CMK (cell line): ENCODE measurements around the gene CCDC190.
A peak's percentile ranks its signal among the peaks of the same experiment; 100 is the strongest.
"Not testable (repeated sequence)": the region's sequence is repeated elsewhere in the genome, so short reads cannot be mapped to it uniquely, and the experiment has no call there.

ENCODE experiments used
- DNase-seq: peaks from one replicate; pipeline ENCODE4 v3.0.0-alpha.2; 2010; ENCODE audit warnings: low read depth

Gene CCDC190

GRCh38 chr1:162877412-162877811, 16.4 kb upstream of the CCDC190 start:
- no peak for DNase-seq

DNA sequence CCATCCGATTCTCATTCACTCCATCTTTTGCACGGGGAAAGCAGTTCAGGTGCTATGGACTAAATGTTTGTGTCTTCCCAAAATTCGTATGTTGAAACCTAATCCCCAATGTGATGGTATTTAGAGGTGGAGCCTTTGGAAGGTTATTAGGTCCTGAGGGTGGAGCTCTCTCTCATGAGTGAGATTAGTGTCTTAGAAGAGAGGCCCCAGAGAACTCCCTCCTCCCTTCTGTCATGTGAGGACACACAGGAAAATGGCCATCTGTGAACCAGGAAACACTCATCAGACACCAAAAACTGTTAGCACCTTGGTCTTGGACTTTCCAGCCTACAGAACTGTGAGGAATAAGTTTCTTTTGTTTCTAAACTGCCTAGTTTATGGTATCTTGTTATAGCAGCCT, 15.8 kb upstream of the CCDC190 start:
- no peak for DNase-seq

DNA sequence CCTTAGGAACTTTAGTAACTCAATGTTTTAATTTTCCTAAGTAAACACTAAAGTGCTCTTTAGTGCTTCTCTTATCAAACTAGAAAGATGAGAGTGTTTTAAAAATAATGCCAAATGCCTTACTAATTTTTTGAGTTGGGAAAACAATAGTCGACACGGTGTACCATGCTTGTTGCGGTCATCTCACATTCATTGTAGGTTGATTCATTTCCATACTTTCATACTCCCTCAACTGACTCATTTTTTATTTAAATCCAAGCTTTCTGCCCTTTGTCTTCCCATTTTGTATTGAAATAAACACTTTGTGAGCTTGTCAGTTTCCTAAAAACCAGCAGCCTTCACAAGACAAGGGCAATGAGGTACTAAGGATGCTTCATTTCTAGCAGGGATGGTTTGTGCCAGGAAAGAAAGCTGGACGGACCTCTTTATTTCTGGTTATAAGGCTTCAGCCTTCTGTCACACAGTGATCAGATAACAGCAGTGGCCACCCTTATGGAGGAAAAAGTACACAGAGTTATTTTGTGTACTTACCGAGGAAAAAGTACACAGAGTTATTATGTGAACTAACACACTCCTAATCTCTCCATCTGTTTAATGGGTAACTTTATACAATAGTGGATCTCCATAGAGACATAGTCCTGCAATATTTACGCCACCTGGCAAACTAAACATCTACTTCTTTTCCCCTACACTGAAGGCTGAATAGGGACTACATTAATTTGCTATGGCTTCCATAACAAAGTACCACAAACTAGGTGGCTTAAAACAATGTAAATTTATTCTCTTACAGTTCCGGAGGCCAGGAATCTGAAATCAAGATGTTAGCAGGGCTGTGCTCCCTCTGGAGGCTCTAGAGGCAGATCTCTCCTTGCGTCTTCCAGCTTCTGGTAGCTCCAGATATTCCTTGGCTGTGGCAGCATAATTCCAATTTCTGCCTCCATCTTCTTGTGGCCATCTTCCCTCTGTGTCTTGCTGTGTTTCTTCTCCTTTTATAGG, 13.0 kb upstream of the CCDC190 start:
- no peak for DNase-seq

DNA sequence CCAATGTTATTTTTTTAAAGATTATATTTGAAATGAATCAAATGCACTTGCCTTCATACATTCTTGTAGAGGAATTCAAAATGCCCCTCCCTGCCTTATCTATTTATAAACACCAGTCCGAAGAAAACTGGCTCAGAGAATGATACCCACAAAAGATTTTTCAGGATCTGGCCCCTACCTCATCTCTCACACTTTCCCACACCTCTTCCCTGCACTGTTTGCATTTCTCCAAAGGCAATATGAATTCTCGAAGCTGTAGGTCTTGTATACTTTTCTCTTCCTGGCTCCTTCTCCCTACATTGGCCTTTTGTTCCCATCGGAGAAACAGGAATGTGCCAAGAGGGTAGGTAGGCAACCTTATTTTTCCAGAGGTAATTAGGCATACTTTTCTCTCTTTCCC, 12.0 kb upstream of the CCDC190 start:
- no peak for DNase-seq

DNA sequence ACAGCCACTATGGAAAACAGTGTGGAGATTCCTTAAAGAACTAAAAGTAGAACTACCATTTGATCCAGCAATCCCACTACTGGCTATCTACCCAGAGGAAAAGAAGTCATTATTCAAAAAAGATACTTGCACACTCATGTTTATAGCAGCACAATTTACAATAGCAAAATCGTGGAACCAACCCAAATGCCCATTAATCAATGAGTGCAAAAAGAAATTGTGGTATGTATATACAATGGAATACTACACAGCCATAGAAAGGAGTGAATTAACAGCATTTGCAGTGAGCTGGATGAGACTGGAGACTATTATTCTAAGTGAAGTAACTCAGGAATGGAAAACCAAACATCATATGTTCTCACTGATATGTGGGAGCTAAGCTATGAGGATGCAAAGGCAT, 10.4 kb upstream of the CCDC190 start:
- DNase-seq, result not testable (repeated sequence)

GRCh38 chr1:162868972-162869371, 8.0 kb upstream of the CCDC190 start:
- no peak for DNase-seq

- no peak for DNase-seq
These were observed 650 bp upstream of the CCDC190 start for GRCh38 chr1:162861625-162862024.

GRCh38 chr1:162859191-162859590, 1.8 kb downstream of the CCDC190 start:
- DNase-seq, result no peak

DNA sequence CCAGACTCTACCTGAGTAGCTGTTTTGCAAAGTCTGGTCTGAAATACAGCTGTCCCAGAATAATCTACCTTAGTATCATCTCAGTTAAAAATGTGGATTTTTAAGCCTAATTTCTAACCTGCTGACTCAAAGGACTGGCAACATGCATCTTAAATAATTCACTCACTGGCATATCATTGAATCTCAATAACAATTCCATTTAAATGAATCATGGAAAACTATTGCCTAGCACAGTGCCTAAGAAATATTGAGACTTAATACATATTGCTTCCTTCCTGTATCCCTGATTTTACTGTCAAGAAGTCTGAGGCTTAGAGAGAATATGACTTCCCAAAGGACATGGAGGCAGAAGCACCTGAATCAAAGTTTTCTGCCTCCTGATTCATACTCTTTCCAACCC, 3.1 kb downstream of the CCDC190 start:
- no peak for DNase-seq

GRCh38 chr1:162856260-162856659, 4.7 kb downstream of the CCDC190 start:
- no peak for DNase-seq

GRCh38 chr1:162855461-162856150, 5.4 kb downstream of the CCDC190 start:
- no peak for DNase-seq

DNA sequence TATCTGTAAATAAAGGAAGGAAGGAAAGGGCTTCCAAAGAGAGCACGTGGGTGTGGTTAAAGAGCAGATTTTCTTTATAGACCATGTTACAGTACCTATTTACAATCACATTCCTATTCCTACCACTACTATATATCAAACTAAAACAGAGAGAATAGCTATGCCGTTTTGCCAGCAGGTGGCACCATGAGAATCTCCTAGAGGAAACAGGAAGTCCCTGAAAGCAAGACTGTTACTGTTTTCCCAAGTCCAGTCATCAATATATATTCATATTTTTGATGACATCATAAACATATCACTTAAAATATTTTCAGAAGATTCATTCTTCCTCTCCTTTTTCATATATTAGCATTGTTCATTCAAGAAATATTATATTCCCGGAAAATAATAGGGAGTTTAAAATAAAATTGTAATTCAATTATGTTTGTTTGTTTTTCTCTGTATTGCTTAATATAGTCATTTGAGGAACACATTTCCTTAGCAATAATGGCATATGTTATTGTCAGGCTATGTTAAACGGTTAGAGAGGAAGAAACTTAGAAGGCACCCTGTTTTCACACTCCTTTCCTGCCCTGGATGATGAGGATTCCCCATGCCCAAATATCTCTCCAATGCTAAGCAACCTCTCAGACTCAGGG, 6.6 kb downstream of the CCDC190 start:
- peak; percentile 46 for DNase-seq

DNA sequence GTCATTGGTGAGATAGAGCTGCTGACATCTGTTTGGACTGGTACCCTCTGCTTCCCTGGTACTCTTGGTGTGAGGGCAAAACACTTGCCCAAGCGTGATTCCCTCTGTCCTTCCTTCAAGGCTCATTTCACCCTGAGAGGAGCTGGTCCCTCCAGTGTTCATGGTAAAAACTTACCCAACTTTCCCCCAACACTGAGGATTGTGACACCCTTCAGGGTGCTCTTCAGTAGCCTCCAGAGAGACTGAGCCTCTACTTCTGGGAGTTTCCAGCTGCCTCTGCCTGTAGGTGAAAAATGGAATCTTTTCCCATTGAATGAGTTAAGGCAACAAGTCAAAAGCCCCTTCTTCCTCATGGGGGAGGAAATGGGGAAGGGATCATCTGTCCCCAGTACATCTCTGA, 9.6 kb downstream of the CCDC190 start:
- no peak for DNase-seq

DNA sequence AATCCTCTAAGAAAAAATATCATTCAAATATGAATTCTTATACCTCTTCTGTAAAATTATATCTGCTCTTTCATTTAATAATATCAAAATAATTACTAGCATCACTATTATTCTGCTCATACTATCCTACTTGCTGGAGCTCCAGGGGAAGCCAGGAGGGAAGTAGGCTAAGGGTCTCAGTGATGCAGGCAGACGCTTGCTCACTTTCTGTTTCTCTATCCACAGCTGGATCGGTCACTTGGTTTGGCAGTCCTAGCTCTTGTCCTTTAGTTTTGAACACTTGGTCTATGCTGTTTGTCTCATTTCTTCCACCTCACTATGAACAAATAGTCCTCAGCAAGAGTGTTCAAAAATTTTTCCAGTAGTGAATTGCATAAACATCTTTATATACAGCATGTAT, 11.3 kb downstream of the CCDC190 start:
- no peak for DNase-seq

DNA sequence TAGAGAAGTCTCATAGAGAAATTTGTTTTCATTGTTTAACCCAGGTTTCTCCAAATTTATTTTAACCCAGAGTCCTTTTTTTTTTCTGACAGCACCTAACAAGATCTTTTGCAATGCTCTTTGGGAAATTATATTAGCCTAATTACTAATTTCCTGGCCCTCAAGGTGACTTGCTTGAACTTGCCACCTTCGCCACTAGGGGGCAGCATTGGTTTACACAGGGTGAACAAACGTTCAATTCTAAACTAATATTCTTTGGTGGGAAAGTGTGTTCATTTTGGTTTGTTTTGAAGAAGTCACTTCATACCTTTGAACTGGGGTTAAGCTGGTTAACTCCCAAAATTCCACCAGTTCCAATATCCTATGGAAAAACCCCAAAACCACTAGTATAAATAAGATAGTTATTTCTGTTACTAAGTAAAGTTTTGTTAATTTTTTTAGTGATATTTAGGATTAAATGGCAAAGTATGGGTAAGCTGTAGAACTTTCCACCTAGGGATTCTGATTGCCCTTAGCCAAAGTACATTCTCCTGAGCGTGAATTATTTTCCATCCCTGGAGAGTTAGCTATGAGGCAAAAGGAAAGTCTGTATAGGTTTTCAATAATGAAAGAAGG, 13.0 kb downstream of the CCDC190 start:
- peak; percentile 71 for DNase-seq

DNA sequence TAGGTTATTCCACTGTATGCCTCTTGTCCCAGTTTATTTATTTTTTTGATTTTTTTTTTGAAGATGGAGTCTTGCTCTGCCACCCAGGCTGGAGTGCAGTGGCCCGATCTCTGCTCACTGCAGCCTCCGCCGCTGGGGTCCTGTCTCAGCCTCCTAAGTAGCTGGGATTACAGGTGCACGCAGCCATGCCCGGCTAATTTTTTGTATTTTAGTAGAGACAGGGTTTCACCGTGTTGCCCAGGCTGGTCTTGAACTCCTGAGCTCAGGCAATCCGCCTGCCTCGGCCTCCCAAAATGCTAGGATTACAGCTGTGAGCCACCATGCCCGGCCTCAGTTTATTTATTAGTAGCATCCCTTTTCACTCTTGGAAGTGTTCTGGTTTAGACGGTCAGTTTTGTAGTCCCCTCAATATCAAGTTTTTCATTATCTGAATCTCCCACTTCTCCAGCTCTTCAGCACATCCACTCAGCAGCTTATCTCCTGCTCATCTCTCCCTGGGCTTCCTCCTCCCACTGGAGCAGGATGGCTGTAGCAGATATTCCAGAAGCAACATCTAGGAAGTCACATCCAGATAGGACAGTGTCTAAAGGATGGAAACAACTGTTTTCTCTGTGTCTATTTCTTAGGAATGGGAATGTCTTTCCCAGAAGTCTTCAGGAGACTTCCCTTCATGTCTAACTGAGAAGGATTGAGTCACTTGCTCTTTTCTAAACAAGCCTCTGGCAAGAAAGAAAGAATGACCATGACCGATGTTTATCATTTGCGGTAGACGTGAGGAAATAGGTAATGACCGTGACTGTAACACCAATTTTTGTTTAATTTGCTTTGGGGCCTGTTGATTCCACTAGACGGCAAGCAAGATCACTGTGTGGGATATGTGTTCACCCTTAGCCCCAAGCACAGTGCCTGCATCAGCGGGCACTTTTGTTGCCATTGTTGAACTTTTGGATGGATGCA, 14.4 kb downstream of the CCDC190 start:
- no peak for DNase-seq

- no peak for DNase-seq
These were observed 16.8 kb downstream of the CCDC190 start for GRCh38 chr1:162844153-162844552.

- DNase-seq, result no peak
These were observed 20.6 kb downstream of the CCDC190 start for GRCh38 chr1:162840250-162840839.

GRCh38 chr1:162838863-162839262, 22.1 kb downstream of the CCDC190 start:
- no peak for DNase-seq

- DNase-seq, result no peak
These were observed 25.6 kb downstream of the CCDC190 start for GRCh38 chr1:162835157-162835899.
